22Rv1 (cell line): Measurements from ENCODE around the gene KCNK2.

Source experiments
- ZFX ChIP-seq: fragments of 450-650 bp; IDR thresholded peaks from 2 replicates; pipeline ENCODE4 v1.6.1; 2017; ENCODE audit warnings: antibody characterized with exemption, borderline replicate concordance
- TF ChIP-seq, protein P1 (sequence below): fragments of 450-650 bp; IDR thresholded peaks from 2 replicates; pipeline ENCODE4 v1.5.1; 2017; ENCODE audit warnings: mild to moderate bottlenecking

DNA sequence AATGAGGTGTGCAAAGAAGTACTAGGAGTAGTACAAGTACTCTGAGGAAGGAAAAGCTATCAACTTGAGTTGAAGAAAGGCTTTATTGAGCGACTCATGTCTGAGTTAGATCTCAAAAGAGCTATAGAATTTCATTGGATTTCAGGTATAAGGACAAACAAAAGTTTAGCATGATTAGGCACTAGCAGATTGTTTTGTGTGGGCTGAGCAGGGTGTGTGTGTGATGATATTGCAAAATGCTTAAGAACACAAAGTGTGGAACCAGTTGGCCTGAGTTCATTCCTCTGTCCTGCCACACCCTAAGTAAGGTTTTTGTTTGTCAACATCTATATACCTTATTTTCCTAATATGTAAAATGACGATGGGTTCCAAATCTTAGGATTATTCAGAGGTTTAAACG, 158.9 kb downstream of the KCNK2 start:
- TF ChIP-seq, protein P1, sequence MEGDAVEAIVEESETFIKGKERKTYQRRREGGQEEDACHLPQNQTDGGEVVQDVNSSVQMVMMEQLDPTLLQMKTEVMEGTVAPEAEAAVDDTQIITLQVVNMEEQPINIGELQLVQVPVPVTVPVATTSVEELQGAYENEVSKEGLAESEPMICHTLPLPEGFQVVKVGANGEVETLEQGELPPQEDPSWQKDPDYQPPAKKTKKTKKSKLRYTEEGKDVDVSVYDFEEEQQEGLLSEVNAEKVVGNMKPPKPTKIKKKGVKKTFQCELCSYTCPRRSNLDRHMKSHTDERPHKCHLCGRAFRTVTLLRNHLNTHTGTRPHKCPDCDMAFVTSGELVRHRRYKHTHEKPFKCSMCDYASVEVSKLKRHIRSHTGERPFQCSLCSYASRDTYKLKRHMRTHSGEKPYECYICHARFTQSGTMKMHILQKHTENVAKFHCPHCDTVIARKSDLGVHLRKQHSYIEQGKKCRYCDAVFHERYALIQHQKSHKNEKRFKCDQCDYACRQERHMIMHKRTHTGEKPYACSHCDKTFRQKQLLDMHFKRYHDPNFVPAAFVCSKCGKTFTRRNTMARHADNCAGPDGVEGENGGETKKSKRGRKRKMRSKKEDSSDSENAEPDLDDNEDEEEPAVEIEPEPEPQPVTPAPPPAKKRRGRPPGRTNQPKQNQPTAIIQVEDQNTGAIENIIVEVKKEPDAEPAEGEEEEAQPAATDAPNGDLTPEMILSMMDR, result no peak
- TF ChIP-seq ZFX, result no peak
